ENCODE data around the gene PRKCSH.
A peak's percentile ranks its signal among the peaks of the same experiment; 100 is the strongest.
"Not testable (repeated sequence)": the region's sequence is repeated elsewhere in the genome, so short reads cannot be mapped to it uniquely, and the experiment has no call there.

Gene PRKCSH, protein sequence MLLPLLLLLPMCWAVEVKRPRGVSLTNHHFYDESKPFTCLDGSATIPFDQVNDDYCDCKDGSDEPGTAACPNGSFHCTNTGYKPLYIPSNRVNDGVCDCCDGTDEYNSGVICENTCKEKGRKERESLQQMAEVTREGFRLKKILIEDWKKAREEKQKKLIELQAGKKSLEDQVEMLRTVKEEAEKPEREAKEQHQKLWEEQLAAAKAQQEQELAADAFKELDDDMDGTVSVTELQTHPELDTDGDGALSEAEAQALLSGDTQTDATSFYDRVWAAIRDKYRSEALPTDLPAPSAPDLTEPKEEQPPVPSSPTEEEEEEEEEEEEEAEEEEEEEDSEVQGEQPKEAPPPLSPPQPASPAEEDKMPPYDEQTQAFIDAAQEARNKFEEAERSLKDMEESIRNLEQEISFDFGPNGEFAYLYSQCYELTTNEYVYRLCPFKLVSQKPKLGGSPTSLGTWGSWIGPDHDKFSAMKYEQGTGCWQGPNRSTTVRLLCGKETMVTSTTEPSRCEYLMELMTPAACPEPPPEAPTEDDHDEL

GRCh38 chr19:11435057-11435832 is at the start of gene PRKCSH, which contains the start of gene ODAD3:
TSS of gene PRKCSH (plus strand) at chr19:11435635. CDS start at chr19:11436118, 483 bp downstream.
TSS of gene ODAD3 (minus strand) at chr19:11435121. CDS start at chr19:11435016, 105 bp downstream.
- Mint-ChIP-seq H3K27me3 (peaks cover 8% of the 10 kb centered on the region), H3K27ac (peak within 1 kb of the TSS; percentile 91), H3K9me3 (no peaks in the 10 kb centered on the region), H3K4me1 (ENCODE audit: low read depth) (peaks cover 28% of the 10 kb centered on the region), H3K4me3 (peak within 1 kb of the TSS; percentile 99), H3K36me3 (ENCODE audit: low read depth) (peaks cover 48% of the 10 kb centered on the region)
- intact Hi-C loops (cut with micrococcal nuclease), result loop anchor here (1.0 to 5.0 kb wide), 4 partner anchors 54 to 143 kb away; partner anchors contain the start of gene ZNF653

DNA sequence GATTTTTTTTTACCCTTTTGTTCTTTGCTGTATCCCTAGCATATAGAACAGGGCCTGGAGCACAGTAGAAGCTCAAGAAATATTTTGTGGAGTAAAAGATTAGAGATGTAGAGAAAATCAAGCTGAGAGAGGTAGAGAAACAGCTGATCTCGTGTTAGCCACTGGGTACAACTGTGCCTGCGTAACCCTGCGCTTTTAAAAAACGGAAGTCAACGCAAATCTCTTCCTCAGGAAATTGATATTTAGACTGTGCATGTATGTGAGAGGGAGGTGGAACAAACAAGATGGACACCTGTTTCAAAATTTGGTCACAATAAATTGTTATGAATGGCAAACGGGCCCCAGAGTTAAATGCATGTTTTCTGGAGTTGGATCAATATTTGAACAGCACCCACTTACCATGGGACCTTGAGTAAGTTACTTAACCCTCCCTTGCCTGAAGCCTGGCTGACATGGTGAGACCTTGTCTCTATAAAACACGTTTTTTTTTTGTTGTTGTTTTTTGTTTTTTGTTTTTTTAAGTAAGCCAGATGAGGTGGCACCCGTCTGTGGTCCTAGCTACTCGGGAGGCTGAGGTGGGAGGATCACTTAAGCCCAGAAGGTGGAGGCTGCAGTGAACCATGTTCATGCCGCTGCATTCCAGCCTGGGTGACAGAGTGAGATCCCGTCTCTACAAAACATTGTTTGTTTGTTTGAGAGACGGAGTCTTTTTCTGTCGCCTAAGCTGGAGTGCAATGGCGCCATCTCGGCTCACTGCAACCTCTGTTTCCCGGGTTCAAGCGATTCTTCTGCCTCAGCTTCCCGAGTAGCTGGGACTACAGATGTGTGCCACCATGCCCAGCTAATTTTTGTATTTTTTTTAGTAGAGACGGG is 48.0 kb upstream of the PRKCSH start:
- peak overlapping the region; percentile 79 for H3K27ac Mint-ChIP-seq
- peaks cover 8% of the 10 kb centered on the region for H3K9me3 Mint-ChIP-seq
- peaks cover 35% of the 10 kb centered on the region for H3K4me1 Mint-ChIP-seq (ENCODE audit: low read depth)
- no peaks in the 10 kb centered on the region for H3K36me3 Mint-ChIP-seq (ENCODE audit: low read depth)
- no peak overlapping the region for H3K4me3 Mint-ChIP-seq
- intact Hi-C loops (cut with micrococcal nuclease), result no loop called here
- peaks cover 21% of the 10 kb centered on the region for H3K27me3 Mint-ChIP-seq

DNA sequence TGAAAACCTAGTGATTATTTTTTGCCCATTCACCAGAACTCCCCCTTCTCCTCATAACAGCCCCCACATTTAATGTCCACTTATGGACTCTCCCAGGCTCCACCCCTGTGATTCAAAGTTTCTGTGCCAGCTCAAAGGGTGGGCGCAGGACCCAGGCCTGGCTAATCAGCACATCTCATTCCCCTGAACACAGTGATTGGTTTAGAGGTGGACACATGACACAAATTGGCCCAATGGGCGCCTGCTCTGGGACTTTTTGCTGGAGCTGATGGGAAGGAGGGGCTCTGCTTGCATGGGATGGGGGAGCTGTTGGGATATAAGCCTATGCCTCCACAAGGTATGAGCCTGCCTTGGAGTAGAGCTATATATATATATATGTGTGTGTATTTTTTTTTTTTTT is 45.1 kb upstream of the PRKCSH start:
- Mint-ChIP-seq H3K27ac (no peak overlapping the region), H3K9me3 (peaks cover 8% of the 10 kb centered on the region), H3K36me3 (ENCODE audit: low read depth) (no peaks in the 10 kb centered on the region), H3K4me3 (no peak overlapping the region), H3K27me3 (peaks cover 19% of the 10 kb centered on the region), H3K4me1 (ENCODE audit: low read depth) (peaks cover 15% of the 10 kb centered on the region)
- intact Hi-C loops (cut with micrococcal nuclease), result no loop called here

DNA sequence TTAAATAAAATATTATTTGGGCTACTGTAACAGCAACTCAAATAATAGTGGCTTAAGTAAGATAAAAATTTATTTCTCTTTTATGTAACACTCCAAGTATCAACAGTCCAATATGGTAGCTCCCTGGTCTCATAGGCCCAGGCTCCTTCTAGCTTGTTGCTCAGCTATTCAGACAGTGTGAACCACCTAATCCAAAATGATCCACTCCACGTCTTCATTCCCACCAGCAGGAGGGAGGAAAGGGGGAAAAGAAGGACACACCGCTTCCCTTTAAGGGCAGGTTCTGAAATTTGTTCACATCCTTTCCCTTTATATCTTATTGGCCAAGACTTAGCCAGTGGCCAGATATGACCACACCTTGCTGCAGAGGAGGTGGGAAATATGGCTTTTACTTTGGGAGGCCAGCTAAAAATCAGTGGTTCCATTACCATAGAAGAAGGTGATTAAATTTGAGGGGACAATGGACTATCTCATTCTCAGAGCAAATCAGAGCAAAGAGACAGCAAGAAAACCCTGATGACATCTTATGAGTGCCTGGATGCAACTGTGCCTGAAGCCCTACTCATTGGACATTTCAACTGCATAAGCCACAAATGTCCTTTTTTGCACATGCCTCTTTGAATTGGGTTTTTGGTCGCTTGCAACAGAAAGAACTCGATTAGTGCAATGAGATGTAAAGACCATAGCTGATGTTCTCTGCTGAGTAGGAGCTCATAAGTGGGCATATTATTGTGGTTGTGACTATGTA is 44.3 kb upstream of the PRKCSH start:
- H3K4me1 Mint-ChIP-seq (ENCODE audit: low read depth), result peaks cover 16% of the 10 kb centered on the region

GRCh38 chr19:11397089-11397610 is 38.3 kb upstream of the PRKCSH start:
- Mint-ChIP-seq H3K4me1 (ENCODE audit: low read depth) (peaks cover 5% of the 10 kb centered on the region), H3K36me3 (ENCODE audit: low read depth) (no peaks in the 10 kb centered on the region), H3K27me3 (peaks cover 30% of the 10 kb centered on the region), H3K27ac (no peak overlapping the region), H3K4me3 (no peak overlapping the region), H3K9me3 (no peaks in the 10 kb centered on the region)
- intact Hi-C loops (cut with micrococcal nuclease), result no loop called here

More for the DNA sequence above, 44.3 kb upstream of the PRKCSH start:
- H3K4me3 Mint-ChIP-seq, result no peak overlapping the region
- H3K27me3 Mint-ChIP-seq, result peaks cover 22% of the 10 kb centered on the region
- intact Hi-C loops (cut with micrococcal nuclease), result no loop called here
- H3K36me3 Mint-ChIP-seq (ENCODE audit: low read depth), result no peaks in the 10 kb centered on the region
- H3K27ac Mint-ChIP-seq, result no peak overlapping the region
- H3K9me3 Mint-ChIP-seq, result peaks cover 8% of the 10 kb centered on the region

DNA sequence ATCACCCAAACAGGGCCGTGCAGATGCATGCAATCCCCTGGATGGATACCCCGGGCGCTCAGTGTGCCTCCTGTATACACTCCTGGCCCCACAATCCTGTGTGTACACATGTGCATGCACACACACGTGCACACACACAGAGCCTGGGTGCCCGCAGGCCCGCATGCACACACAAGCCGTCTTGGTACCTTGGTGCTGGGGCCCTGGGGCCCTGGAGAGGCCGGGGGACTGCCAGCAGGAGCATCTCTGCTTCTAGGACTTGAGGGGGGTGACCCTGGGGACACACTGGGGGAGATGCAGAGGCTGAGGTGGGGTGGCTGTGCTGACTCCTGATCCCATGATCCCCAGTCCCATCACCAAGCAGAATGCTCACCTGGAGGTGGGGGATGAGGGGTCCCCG is 35.8 kb upstream of the PRKCSH start:
- intact Hi-C loops (cut with micrococcal nuclease), result no loop called here
- no peak overlapping the region for H3K4me3 Mint-ChIP-seq
- H3K9me3 Mint-ChIP-seq, result no peaks in the 10 kb centered on the region
- peaks cover 5% of the 10 kb centered on the region for H3K4me1 Mint-ChIP-seq (ENCODE audit: low read depth)
- H3K27ac Mint-ChIP-seq, result no peak overlapping the region
- no peaks in the 10 kb centered on the region for H3K36me3 Mint-ChIP-seq (ENCODE audit: low read depth)
- H3K27me3 Mint-ChIP-seq, result peaks cover 19% of the 10 kb centered on the region

GRCh38 chr19:11400798-11401197 is 34.6 kb upstream of the PRKCSH start:
- H3K36me3 Mint-ChIP-seq (ENCODE audit: low read depth), result no peaks in the 10 kb centered on the region
- peaks cover 13% of the 10 kb centered on the region for H3K27me3 Mint-ChIP-seq
- H3K9me3 Mint-ChIP-seq, result no peaks in the 10 kb centered on the region
- H3K4me1 Mint-ChIP-seq (ENCODE audit: low read depth), result no peaks in the 10 kb centered on the region
- no peak overlapping the region for H3K4me3 Mint-ChIP-seq
- H3K27ac Mint-ChIP-seq, result no peak overlapping the region
- intact Hi-C loops (cut with micrococcal nuclease), result no loop called here

DNA sequence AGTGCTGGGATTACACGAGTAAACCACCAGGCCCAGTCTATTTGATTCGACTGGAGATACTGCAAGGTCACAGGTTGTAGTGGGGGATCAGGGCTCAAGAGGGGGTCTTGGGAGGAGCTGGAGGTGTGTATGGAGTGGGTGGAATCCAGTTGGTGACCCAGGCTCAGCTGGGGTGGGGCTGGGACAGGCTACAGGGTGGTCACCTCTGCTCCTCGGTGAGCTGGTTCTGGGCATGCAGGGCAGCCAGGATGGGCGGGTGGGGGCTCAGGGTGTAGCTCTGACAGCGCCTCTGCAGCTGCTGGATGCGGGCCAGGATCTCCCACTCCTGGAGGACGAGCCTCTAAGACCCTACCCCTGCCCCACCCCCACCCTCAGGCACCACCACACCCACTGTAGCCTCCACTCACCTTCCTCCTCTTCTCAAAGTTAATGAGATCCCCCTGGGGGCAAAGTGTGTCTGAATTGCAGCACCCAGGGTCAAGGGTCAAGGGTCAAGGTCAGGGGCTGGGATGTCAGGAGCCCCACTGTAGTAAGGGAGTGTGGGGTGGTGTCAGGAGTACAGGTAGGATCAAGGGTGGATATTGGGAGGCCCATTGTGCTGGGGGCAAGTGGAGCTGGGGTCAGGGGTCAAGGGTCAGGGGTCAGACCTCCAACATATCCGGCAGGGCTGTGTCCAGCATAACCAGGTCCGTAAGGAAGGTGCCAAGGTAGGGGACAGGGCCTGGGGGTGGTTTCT is 33.5 kb upstream of the PRKCSH start:
- no peak overlapping the region for H3K27ac Mint-ChIP-seq
- no peaks in the 10 kb centered on the region for H3K9me3 Mint-ChIP-seq
- H3K4me3 Mint-ChIP-seq, result no peak overlapping the region
- H3K36me3 Mint-ChIP-seq (ENCODE audit: low read depth), result no peaks in the 10 kb centered on the region
- peaks cover 20% of the 10 kb centered on the region for H3K27me3 Mint-ChIP-seq
- intact Hi-C loops (cut with micrococcal nuclease), result no loop called here
- peaks cover 6% of the 10 kb centered on the region for H3K4me1 Mint-ChIP-seq (ENCODE audit: low read depth)

DNA sequence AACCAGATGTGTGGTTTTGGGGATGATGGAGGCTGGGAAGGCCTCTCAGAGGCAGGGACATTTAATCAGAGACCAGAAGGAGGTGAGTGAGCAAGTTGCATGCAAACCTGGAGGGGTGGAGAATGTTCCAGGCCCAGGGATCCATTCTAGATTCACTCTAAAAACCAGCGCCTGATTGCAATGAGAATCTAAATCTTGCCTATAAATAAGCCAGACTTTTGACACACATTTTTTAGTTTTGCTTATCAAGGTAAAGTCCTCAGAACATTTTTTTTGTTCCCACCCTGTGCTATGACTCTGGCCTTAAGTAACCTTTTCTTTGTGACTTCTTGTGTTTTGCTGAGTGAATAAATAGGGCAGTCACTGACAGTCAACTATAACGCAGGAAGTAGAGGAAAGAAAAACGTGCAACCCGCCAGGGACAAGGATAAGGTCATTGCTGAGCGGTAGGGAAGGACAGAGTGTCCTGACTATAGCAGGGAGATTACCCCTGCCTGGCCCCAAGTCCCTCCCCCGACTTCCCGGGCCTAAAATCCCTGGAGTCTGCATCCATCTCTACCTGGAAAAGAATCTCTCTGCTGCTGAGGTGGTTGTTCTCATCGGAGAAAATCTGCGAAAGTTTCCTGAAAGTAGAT is 30.7 kb upstream of the PRKCSH start:
- peaks cover 33% of the 10 kb centered on the region for H3K27me3 Mint-ChIP-seq
- H3K36me3 Mint-ChIP-seq (ENCODE audit: low read depth), result no peaks in the 10 kb centered on the region
- no peak overlapping the region for H3K4me3 Mint-ChIP-seq
- H3K27ac Mint-ChIP-seq, result peak overlapping the region; percentile 14
- peaks cover 12% of the 10 kb centered on the region for H3K4me1 Mint-ChIP-seq (ENCODE audit: low read depth)
- no peaks in the 10 kb centered on the region for H3K9me3 Mint-ChIP-seq
- intact Hi-C loops (cut with micrococcal nuclease), result no loop called here

DNA sequence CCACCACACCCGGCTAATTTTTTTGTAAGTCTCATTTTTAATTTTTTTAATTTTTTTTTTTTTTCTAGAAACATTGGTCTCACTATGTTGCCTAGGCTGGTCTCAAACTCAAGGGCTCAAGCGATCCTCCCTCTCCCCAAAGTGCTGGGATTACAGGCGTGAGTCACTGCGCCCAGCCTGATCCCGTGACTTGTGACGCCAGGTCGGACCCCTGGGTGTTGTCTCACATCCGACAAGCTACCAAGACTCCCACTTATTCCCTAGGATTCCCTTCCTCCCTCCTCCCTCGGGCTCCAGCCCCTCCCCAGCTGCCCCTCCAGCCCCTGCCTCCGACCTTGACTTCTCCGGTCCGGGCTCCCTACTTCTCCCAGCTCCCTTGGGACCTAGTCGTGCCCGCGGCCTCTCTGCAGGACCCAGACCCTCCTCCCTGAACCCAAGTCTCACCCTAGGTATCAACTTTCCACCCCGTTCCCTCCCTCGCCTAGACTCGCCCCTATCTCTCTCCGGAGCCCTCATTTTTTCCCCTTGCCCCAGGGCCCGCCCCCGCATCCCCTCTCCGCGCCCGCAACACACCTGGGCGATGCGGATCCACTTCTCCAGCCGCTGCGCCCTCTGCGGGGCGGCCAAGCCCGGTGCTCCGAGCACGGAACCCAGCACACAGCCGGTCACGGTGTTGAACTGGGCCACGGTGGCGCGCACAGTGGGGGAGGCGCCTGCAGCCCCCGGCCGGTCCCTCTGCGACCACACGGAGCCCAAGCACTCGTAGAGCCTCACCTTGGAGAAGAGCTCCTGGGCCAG is 29.4 kb upstream of the PRKCSH start:
- Mint-ChIP-seq H3K9me3 (no peaks in the 10 kb centered on the region), H3K4me3 (no peak overlapping the region)

GRCh38 chr19:11406703-11407236 is 28.7 kb upstream of the PRKCSH start:
- H3K27ac Mint-ChIP-seq; H3K4me3 Mint-ChIP-seq; intact Hi-C loops (cut with micrococcal nuclease); H3K36me3 Mint-ChIP-seq (ENCODE audit: low read depth); H3K9me3 Mint-ChIP-seq: not testable (repeated sequence)
- Mint-ChIP-seq H3K27me3 (peaks cover 36% of the 10 kb centered on the region), H3K4me1 (ENCODE audit: low read depth) (peaks cover 12% of the 10 kb centered on the region)

More for the DNA sequence above, 29.4 kb upstream of the PRKCSH start:
- intact Hi-C loops (cut with micrococcal nuclease), result no loop called here
- peaks cover 12% of the 10 kb centered on the region for H3K4me1 Mint-ChIP-seq (ENCODE audit: low read depth)
- H3K36me3 Mint-ChIP-seq (ENCODE audit: low read depth), result no peaks in the 10 kb centered on the region
- H3K27ac Mint-ChIP-seq, result no peak overlapping the region
- H3K27me3 Mint-ChIP-seq, result peaks cover 31% of the 10 kb centered on the region

All from dendritic cell treated with granulocyte-macrophage colony-stimulating factor and Interleukin-4, amounts not matched to agents 40 ng/mL and 50 ng/mL, for 4 days (primary cell).